ENCODE data around the gene HLX. TPM values are rescaled to one million over a fixed set of nuclear protein-coding genes. Genes with fewer than 3 reads are reported as not detected.

The HLX gene
- total RNA-seq, 1 experiment from 2014 or later = 0.39 TPM

DNA sequence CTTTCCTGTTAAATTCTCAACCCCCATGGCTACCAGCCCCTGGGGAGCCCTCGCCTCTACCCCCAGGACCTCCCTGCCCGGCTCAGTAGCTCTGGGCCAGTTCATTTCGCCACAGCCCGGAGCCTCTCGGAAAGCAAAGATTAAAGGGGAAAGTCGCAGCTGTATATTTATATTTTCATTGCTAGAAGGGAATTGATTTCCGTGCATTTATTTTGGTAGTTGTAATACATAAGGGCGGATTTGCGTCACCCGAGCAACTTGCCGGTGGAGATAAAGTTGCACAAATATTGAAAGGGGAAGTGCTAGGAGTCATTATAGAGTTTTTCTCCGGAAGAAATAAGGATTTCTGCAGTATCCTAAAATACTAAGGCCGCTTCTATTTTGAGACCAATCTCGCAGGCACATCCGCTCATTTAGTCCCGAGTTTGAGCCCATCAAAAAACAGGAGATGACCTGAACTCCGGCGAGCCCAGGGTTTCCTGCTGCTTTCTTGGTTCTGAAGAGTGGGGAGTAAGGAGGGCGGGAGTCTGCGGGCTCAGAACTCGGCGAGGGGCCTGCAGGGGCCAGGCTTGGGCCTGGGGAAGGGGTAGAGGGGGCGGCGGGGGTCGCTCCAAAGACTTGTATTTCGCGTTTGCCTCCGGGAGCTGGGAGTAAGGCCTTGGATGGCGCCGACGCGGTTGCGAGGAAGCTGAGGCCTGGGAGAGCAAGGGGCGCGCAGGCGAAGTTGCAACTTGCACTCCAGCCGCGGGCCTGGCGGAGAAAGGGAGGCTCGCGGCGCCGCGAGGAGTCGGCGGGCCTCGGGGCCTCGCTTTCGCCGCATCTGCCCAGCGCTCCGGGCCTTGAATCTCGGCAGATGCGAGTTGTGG, 2.5 kb upstream of the HLX start:
- Histone ChIP-seq H3K27me3 (ENCODE audit: control insufficient read depth, insufficient read depth, low read length) (peaks cover 13% of the 10 kb centered on the region), H3K9me3 (ENCODE audit: control insufficient read depth, insufficient read depth, low read depth, low read length) (no peaks in the 10 kb centered on the region), H3K4me3 (ENCODE audit: low read depth in 2 of 2, low read length in 2 of 2) (no peak overlapping the region), H3K4me1 (ENCODE audit: control insufficient read depth, insufficient read depth, low read length) (no peaks in the 10 kb centered on the region), H3K27ac (ENCODE audit: low read length) (no peak overlapping the region), H3K36me3 (ENCODE audit: control insufficient read depth, insufficient read depth, low read length) (no peaks in the 10 kb centered on the region)
- TF ChIP-seq, protein P1, sequence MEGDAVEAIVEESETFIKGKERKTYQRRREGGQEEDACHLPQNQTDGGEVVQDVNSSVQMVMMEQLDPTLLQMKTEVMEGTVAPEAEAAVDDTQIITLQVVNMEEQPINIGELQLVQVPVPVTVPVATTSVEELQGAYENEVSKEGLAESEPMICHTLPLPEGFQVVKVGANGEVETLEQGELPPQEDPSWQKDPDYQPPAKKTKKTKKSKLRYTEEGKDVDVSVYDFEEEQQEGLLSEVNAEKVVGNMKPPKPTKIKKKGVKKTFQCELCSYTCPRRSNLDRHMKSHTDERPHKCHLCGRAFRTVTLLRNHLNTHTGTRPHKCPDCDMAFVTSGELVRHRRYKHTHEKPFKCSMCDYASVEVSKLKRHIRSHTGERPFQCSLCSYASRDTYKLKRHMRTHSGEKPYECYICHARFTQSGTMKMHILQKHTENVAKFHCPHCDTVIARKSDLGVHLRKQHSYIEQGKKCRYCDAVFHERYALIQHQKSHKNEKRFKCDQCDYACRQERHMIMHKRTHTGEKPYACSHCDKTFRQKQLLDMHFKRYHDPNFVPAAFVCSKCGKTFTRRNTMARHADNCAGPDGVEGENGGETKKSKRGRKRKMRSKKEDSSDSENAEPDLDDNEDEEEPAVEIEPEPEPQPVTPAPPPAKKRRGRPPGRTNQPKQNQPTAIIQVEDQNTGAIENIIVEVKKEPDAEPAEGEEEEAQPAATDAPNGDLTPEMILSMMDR (IDR thresholded peaks at IDR 0.05) = no peak
- TF ChIP-seq SIN3A (IDR thresholded peaks at IDR 0.05; ENCODE audit: borderline replicate concordance, insufficient read depth, low read depth, low read length) = no peak
- TF ChIP-seq, protein P2, sequence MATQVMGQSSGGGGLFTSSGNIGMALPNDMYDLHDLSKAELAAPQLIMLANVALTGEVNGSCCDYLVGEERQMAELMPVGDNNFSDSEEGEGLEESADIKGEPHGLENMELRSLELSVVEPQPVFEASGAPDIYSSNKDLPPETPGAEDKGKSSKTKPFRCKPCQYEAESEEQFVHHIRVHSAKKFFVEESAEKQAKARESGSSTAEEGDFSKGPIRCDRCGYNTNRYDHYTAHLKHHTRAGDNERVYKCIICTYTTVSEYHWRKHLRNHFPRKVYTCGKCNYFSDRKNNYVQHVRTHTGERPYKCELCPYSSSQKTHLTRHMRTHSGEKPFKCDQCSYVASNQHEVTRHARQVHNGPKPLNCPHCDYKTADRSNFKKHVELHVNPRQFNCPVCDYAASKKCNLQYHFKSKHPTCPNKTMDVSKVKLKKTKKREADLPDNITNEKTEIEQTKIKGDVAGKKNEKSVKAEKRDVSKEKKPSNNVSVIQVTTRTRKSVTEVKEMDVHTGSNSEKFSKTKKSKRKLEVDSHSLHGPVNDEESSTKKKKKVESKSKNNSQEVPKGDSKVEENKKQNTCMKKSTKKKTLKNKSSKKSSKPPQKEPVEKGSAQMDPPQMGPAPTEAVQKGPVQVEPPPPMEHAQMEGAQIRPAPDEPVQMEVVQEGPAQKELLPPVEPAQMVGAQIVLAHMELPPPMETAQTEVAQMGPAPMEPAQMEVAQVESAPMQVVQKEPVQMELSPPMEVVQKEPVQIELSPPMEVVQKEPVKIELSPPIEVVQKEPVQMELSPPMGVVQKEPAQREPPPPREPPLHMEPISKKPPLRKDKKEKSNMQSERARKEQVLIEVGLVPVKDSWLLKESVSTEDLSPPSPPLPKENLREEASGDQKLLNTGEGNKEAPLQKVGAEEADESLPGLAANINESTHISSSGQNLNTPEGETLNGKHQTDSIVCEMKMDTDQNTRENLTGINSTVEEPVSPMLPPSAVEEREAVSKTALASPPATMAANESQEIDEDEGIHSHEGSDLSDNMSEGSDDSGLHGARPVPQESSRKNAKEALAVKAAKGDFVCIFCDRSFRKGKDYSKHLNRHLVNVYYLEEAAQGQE (IDR thresholded peaks at IDR 0.05; ENCODE audit: insufficient read depth in 1 of 2, low read depth in 2 of 2, low read length in 1 of 2) = no peak
- TF ChIP-seq POLR2AphosphoS5 (IDR thresholded peaks at IDR 0.05; ENCODE audit: low read depth, low read length) = no peak
- no peak for TF ChIP-seq TCF7L2 (IDR thresholded peaks at IDR 0.05; ENCODE audit: low read depth, low read length)
- no peak for DNase-seq (ENCODE audit: low read depth, low spot score)
- ChIA-PET CTCF (no interaction called here), POLR2A (no interaction called here)
- in situ Hi-C loops (cut with HindIII; ENCODE audit: low pct_unique_long_range_greater_than_20kb, low sequenced_read_pairs) (no loop called here), intact Hi-C loops (cut with micrococcal nuclease; ENCODE audit: unreplicated experiment) (no loop called here)
- no peak for ATAC-seq
- BruUV-seq (replicated peaks) = no TSS peak

DNA sequence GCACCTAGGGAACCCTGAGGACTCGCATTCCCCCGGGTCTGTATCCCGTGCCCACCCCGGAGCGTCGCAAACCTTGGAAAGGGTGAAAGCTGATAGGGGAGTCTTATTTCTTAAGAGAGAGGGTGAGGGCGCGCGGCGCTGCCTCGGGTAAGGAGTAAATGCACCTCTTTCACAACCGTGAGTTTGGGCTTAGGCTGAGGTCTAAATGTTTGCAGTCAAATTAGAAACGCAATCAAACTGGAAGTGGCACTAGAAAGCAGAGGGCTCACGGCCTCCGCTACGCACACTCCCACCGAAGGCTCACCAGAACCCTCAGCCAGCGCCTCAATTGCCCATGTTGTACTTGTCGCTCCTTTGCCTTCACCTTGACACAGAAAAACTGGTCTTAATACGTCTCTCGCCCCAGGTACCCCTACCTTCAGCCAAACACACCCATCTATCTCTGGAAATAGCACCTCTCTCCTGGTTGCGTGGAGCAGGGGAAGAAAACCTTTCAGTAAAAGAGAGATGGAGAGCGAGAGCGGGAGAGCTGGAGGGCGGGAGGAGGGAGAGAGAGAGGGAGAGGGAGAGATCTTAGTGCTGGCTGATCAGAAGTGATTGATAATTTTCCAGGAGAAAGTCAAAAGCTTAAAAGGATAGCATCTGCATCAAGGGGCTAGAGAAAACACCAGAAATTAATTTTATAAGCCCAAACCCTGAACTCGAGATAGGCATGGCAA, 1.7 kb upstream of the HLX start:
- intact Hi-C loops (cut with micrococcal nuclease; ENCODE audit: unreplicated experiment) (no loop called here), in situ Hi-C loops (cut with HindIII; ENCODE audit: low pct_unique_long_range_greater_than_20kb, low sequenced_read_pairs) (no loop called here)
- Histone ChIP-seq H3K27me3 (ENCODE audit: control insufficient read depth, insufficient read depth, low read length) (peaks cover 13% of the 10 kb centered on the region), H3K9me3 (ENCODE audit: control insufficient read depth, insufficient read depth, low read depth, low read length) (no peaks in the 10 kb centered on the region), H3K27ac (ENCODE audit: low read length) (no peak overlapping the region), H3K36me3 (ENCODE audit: control insufficient read depth, insufficient read depth, low read length) (no peaks in the 10 kb centered on the region), H3K4me1 (ENCODE audit: control insufficient read depth, insufficient read depth, low read length) (no peaks in the 10 kb centered on the region), H3K4me3 (ENCODE audit: low read depth in 2 of 2, low read length in 2 of 2) (no peak overlapping the region)
- CTCF ChIA-PET = no interaction called here
- no peak for DNase-seq (ENCODE audit: low read depth, low spot score)
- no TSS peak for BruUV-seq (replicated peaks)
- ATAC-seq = no peak
- no peak for TF ChIP-seq SIN3A (IDR thresholded peaks at IDR 0.05; ENCODE audit: borderline replicate concordance, insufficient read depth, low read depth, low read length)
- no peak for TF ChIP-seq POLR2AphosphoS5 (IDR thresholded peaks at IDR 0.05; ENCODE audit: low read depth, low read length)
- no peak for TF ChIP-seq TCF7L2 (IDR thresholded peaks at IDR 0.05; ENCODE audit: low read depth, low read length)
- TF ChIP-seq, protein P1 (IDR thresholded peaks at IDR 0.05) = no peak
- TF ChIP-seq, protein P2 (IDR thresholded peaks at IDR 0.05; ENCODE audit: insufficient read depth in 1 of 2, low read depth in 2 of 2, low read length in 1 of 2) = no peak
- POLR2A ChIA-PET = no interaction called here
